Esophagus squamous epithelium (tissue), 5 donors: ENCODE data around the gene AFF3. TPM values are rescaled to one million over a fixed set of nuclear protein-coding genes. Genes with fewer than 3 reads are reported as not detected.

Experiments
- DNase-seq: peaks from one replicate; lab custom pipeline; 2025; lab: John Stamatoyannopoulos, UW
- H3K27ac ChIP-seq, 4 donors: fragments of 200-600 bp; sonication (generic); one replicate each; pipeline ENCODE4 v1.5.1; 2016 to 2019; ENCODE audit warnings: mild to moderate bottlenecking in 1 of 4
- H3K27me3 ChIP-seq, 4 donors: fragments of 200-600 bp; sonication (generic); 1 replicate in 3 of 4; 2 replicates in 1 of 4; pipeline versions ENCODE4 v1.5.1 to v1.6.0; 2017 to 2021; ENCODE audit warnings: antibody characterized with exemption in 1 of 4
- H3K36me3 ChIP-seq, 3 donors: fragments of 200-600 bp; sonication (generic); one replicate each; pipeline ENCODE4 v1.5.1; 2016 to 2019
- H3K4me1 ChIP-seq, 3 donors: fragments of 200-600 bp; sonication (generic); one replicate each; pipeline ENCODE4 v1.5.1; 2017 to 2019
- H3K4me3 ChIP-seq, 4 donors: fragments of 200-600 bp; sonication (generic); 1 replicate in 3 of 4; 2 replicates in 1 of 4; pipeline ENCODE4 v1.5.1; 2016 to 2019; ENCODE audit warnings: mild to moderate bottlenecking in 2 of 4, moderate library complexity in 1 of 4
- H3K9me3 ChIP-seq, 3 donors: fragments of 200-600 bp; sonication (generic); one replicate each; pipeline ENCODE4 v1.5.1; 2016 to 2019
- CTCF ChIP-seq, 6 experiments: fragments of 450-650 bp in 4 of 6; fragments of 200-600 bp in 2 of 6; sonication (generic) in 2 of 6; IDR thresholded peaks; one replicate each; pipeline ENCODE4 v1.5.1; 2016 to 2019; ENCODE audit warnings: antibody characterized with exemption in 6 of 6, mild to moderate bottlenecking in 4 of 6, moderate library complexity in 4 of 6
- POLR2A ChIP-seq, 4 donors: fragments of 450-650 bp; IDR thresholded peaks; one replicate each; pipeline ENCODE4 v1.6.1; 2017; ENCODE audit warnings: antibody characterized with exemption in 4 of 4, mild to moderate bottlenecking in 4 of 4, moderate library complexity in 3 of 4
- WGBS, 2 donors: methylation state at CpG; one replicate each; pipeline ENCODE4 v1.1.5; 2018; 5-methylcytosine and 5-hydroxymethylcytosine counted together
- intact Hi-C: fragments of 100-400 bp; cut with DNase I; formaldehyde crosslinking; loops from one replicate; pipeline ENCODE4 v1.15.0; 2022
- total RNA-seq, 4 donors: library from RNA; depleted of rRNA; stranded (reverse); fragments of >200 nt; gene quantifications; one replicate each; pipeline ENCODE4 v1.1.0, GENCODE V29; 2016
- donor health status: DM: yes; HTN: yes; CAD: no.

AFF3 gene
- total RNA-seq, 4 donors from 2014 or later, result 1.2 to 9.7 (median 3.8) TPM

- 73 to 80% methylated on average over 8 of the region's 8 CpGs for WGBS, 2 donors
- DNase-seq, result no peak
- Histone ChIP-seq H3K27me3 (no peaks in the 10 kb centered on the region), H3K9me3 (no peaks in the 10 kb centered on the region), H3K27ac (no peak overlapping the region), H3K4me1 (no peaks in the 10 kb centered on the region), H3K36me3 (no peaks in the 10 kb centered on the region), H3K4me3 (no peak overlapping the region)
- intact Hi-C loops, result no loop called here
- no peak for TF ChIP-seq CTCF (IDR thresholded peaks at IDR 0.05)
- TF ChIP-seq POLR2A (IDR thresholded peaks at IDR 0.05), result no peak
These were observed 308.7 kb downstream of the AFF3 start for GRCh38 chr2:99833586-99834201.

- no peak for DNase-seq
- Histone ChIP-seq H3K27ac (no peak overlapping the region), H3K27me3 (peaks cover 0 to 3% (median 0%) of the 10 kb centered on the region in 4 donors), H3K9me3 (no peaks in the 10 kb centered on the region), H3K4me3 (no peak overlapping the region), H3K4me1 (no peaks in the 10 kb centered on the region), H3K36me3 (no peaks in the 10 kb centered on the region)
- WGBS, 2 donors, result 50 to 60% methylated on average over 1 of the region's 1 CpG
- TF ChIP-seq CTCF (IDR thresholded peaks at IDR 0.05) (no peak), POLR2A (IDR thresholded peaks at IDR 0.05) (no peak)
- intact Hi-C loops, result no loop called here
These were observed 309.5 kb downstream of the AFF3 start for GRCh38 chr2:99832926-99833325.

GRCh38 chr2:99831772-99832171, 310.6 kb downstream of the AFF3 start:
- no peak for DNase-seq
- Histone ChIP-seq H3K4me3 (no peak overlapping the region), H3K36me3 (no peaks in the 10 kb centered on the region), H3K9me3 (no peaks in the 10 kb centered on the region), H3K27ac (no peak overlapping the region), H3K4me1 (no peaks in the 10 kb centered on the region), H3K27me3 (peaks cover 0 to 4% (median 0%) of the 10 kb centered on the region in 4 donors)
- no peak for TF ChIP-seq CTCF (IDR thresholded peaks at IDR 0.05)
- no peak for TF ChIP-seq POLR2A (IDR thresholded peaks at IDR 0.05)
- 74 to 78% methylated on average over 7 of the region's 7 CpGs for WGBS, 2 donors
- intact Hi-C loops, result no loop called here

- intact Hi-C loops, result no loop called here
- Histone ChIP-seq H3K9me3 (no peaks in the 10 kb centered on the region), H3K27ac (no peak overlapping the region), H3K4me1 (no peaks in the 10 kb centered on the region), H3K27me3 (peaks cover 0 to 25% (median 0%) of the 10 kb centered on the region in 4 donors), H3K36me3 (no peaks in the 10 kb centered on the region), H3K4me3 (no peak overlapping the region)
- 60 to 70% methylated on average over 7 to 8 of the region's 8 CpGs for WGBS, 2 donors
- DNase-seq, result no peak
- TF ChIP-seq POLR2A (IDR thresholded peaks at IDR 0.05), result no peak
- no peak for TF ChIP-seq CTCF (IDR thresholded peaks at IDR 0.05)
These were observed 314.9 kb downstream of the AFF3 start for GRCh38 chr2:99827296-99827999.

- no peak overlapping the region for H3K27ac ChIP-seq
- intact Hi-C loops, result no loop called here
- H3K36me3 ChIP-seq, result no peaks in the 10 kb centered on the region
- TF ChIP-seq POLR2A (IDR thresholded peaks at IDR 0.05) (no peak), CTCF (IDR thresholded peaks at IDR 0.05) (no peak)
- no peak for DNase-seq
- no peak overlapping the region for H3K4me3 ChIP-seq
- H3K27me3 ChIP-seq, result peaks cover 0 to 27% (median 0%) of the 10 kb centered on the region in 4 donors
- no peaks in the 10 kb centered on the region for H3K4me1 ChIP-seq
- H3K9me3 ChIP-seq, result no peaks in the 10 kb centered on the region
These were observed 316.8 kb downstream of the AFF3 start for GRCh38 chr2:99825630-99826029.
